Measurements from ENCODE around the gene VPS13A.
"Not testable (repeated sequence)": the region's sequence is repeated elsewhere in the genome, so short reads cannot be mapped to it uniquely, and the experiment has no call there.

VPS13A gene

DNA sequence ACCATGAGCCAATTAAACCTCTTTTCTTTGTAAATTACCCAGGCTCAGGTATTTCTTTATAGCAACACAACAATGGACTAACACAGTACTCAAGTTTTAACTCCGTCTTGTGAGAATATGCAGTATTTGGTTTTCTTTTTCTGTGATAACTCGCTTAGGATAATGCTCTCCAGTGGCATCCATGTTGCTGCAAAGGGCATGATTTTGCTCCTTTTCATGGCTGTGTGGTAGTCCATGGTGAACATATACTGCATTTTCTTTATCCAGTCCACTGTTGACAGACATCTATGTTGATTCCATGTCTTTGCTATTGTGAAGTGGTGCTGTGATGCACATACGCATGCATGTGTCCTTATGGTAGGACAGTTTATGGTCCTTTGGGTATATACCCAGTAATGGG lies 10.9 kb downstream of the VPS13A start:
- no peak for DNase-seq (ENCODE audit: low spot score)

DNA sequence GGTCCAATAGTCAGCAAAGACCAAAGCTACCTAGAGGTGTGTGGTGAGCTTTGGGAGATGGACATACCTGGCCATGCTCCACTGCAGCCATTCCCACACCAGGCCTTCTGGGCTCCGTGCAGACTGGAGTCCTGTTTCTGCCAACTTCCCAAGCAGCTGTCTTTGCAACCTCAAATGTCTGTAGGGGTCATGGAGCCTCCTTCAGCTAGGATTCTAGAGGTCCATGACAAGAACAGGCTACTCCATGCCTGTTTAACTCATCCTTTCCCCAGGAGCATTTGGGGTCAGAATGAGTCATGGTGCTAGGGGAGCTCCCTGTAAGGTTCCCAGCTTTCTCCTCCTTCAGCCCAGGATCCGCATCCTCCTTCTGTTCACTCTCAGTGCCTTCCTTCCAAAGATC lies 17.1 kb downstream of the VPS13A start:
- no peak for DNase-seq (ENCODE audit: low spot score)

DNA sequence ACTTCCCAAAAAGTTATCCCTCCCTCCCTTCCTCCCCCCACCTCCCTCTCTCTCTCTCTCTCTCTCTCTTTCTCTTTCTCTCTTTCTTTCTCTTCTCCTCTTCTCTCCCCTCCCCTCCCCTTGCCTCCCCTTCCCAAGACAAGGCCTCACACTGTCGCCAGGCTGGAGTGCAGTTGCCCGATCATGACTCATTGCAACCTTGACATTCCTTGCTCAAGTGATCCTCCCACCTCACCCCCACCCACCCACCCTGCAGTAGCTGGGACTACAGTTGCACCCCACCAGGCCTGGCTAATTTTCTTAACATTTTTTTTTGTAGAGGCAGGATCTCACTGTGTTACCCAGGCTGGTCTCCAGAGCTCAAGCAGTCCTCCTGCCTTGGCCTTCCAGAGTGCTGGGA lies 32.8 kb downstream of the VPS13A start:
- DNase-seq (ENCODE audit: low spot score) = no peak

DNA sequence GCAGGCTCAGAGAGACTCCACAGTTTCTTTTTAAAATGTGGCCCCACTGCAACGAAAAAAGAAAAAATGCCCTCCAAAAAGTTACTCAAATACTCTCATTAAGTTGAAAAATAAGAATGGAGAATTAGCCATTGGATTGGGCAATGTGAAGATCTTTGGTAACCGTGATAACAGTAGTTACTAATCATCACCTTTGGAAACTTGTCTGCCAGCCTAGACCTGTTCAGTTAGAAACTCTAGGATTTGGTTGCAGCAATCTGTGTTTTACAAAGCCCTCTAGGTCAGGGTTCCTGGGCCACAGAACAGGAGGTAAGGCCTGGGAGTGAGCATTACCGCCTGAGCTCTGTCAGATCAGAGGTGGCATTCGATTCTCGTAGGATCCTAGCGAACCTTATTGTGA lies 34.2 kb downstream of the VPS13A start:
- DNase-seq (ENCODE audit: low spot score) = no peak

- DNase-seq (ENCODE audit: low spot score) = no peak
Measured at GRCh38 chr9:77212801-77213200, 35.5 kb downstream of the VPS13A start.

DNA sequence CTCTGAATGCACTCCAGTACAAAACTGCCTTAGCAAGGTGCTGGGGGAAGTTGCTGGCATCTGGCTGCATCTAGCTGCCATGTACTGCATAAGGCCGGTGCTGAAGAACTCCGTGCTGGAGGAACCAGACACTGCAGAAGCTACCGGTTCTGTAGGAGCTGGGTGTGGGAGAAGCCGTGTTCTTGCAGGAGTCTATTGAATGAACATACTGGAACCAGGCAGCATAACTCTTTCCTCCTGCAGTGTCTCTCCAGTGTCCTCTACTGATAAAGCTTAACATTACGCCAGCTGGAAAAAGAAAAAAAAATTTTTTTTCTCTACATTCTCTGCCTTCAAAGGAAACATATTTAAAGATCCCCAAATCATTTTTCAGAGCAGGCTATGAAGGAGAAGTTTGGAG lies 38.5 kb downstream of the VPS13A start:
- DNase-seq (ENCODE audit: low spot score) = no peak

GRCh38 chr9:77218612-77219011 lies 41.3 kb downstream of the VPS13A start:
- DNase-seq (ENCODE audit: low spot score) = no peak

DNA sequence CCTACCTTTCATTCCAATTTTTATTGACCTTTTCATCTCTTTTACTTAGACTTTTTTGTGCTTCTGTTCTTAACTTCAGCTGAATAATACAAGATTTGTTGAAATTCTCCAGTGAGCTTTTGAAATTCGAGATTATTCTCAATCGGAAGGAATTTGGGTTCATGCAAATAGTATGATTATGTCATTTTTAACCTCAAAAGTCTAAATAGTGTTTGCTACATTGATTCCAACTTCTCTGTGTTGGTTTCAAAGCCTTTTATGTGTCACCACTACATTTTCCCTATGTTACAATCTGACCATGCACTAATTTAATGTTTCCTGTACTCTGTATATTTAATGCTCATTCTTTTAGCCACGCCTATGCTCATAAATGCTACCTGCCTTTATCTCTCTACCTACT lies 44.1 kb downstream of the VPS13A start:
- DNase-seq (ENCODE audit: low spot score) = no peak

DNA sequence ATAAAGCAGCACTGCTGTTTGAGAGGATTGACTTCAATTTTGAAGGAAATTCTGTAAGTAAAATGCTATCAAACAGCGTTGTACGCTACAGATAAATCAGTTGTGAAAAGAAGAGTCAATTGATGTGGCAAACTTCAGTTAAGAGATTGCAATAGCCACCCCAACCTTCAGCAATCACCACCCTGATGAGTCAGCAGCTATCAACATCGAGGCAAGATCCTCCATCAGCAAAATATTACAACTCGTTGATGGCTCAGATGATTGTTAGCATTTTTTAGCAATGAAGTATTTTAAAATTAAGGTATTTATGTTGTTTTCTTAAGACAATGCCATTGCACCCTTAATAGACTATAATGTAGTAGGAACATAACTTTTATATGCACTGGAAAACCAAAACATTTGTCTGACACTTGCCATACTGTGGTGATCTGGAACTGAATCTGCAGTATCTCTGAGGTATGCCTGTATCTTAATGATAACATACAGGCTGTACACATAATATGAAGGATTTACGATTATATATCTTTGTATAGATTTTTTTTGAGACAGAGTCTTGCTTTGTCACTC lies 47.5 kb downstream of the VPS13A start:
- no peak for DNase-seq (ENCODE audit: low spot score)

DNA sequence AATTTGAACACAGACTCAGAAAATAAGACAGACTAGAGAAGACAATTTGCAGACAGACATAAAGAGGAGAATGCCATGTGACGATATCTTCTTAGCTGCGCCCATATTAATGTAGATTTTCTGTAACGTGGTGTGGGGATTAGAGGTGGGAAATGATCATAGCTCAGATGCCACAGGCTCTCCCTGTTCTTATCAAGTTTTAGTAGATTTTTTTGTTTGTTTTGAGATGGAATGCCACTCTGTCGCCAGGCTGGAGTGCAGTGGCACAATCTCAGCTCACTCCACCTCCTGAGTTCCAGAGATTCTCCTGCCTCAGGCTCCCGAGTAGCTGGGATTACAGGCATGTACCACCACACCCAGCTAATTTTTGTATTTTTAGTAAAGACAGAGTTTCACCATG lies 59.4 kb downstream of the VPS13A start:
- DNase-seq (ENCODE audit: low spot score) = no peak

DNA sequence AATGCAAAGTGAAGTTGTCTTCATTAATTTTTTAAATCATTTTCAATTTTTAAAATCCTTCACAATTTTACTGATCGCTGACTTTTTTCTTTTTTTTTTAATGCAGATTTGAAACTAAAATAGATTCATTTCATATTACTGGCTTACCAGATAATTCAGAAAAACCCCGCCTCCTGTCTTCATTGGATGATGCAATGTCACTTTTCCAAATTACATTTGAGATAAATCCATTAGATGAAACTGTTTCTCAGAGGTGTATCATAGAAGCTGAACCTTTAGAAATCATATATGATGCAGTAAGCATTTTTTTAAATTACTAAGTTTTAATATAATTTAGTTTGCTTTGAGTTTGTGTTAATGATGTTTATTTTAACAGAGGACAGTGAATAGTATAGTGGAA lies 60.6 kb downstream of the VPS13A start:
- DNase-seq (ENCODE audit: low spot score) = no peak

DNA sequence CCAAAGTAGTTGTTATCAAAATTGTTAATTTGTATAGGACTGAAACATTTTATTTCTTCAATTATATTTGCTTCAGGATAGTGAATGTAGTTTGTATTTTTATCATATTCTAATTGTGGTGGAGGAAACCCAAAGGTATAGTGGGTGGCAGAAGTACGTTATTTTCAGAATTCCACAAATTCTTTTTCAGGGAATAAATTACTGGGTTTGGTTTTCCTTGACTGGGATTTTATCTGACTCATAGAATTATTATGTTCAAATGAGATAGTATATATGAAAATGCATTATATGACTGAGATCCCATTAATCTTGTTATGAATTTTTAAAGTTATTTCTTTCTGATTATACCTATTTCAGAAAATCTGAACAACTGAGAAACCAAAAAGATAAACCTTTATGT lies 73.7 kb downstream of the VPS13A start:
- DNase-seq (ENCODE audit: low spot score) = no peak

DNA sequence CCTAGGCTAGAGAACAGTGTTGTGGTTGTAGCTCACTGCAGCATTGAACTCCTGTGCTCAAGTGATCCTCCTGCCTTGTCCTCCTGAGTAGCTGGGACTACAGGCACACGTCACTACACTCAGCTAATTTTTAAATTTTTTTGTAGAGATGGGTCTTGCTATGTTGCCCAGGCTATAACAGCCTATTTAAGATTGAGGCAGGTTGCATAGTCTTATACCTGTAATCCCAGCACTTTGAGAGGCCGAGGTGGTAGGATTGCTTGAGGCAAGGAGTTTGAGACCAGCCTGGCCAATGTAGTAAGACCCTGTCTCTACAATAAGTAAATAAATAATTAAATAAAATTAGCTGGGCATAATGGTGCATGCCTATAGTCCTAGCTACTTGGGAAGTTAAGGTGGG lies 79.9 kb downstream of the VPS13A start:
- DNase-seq (ENCODE audit: low spot score) = no peak

- DNase-seq (ENCODE audit: low spot score) = no peak
Measured at GRCh38 chr9:77261605-77262004, 84.3 kb downstream of the VPS13A start.

DNA sequence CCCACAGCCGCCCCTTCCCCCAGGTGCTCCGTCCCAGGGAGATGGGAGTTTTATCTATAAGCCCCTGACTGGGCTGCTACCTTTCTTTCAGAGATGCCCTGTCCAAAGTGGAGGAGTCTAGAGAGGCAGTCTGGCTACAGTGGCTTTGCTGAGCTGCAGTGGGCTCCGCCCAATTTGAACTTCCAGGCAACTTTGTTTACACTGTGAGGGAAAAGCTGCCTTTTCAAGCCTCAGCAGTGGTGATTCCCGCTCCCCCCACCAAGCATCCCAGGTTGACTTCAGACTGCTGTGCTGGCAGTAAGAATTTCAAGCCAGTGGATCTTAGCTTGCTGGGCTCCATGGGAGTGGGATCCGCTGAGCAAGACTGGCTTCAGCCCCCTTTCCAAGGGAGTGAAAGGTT lies 90.4 kb downstream of the VPS13A start:
- not testable (repeated sequence) for DNase-seq (ENCODE audit: low spot score)

DNA sequence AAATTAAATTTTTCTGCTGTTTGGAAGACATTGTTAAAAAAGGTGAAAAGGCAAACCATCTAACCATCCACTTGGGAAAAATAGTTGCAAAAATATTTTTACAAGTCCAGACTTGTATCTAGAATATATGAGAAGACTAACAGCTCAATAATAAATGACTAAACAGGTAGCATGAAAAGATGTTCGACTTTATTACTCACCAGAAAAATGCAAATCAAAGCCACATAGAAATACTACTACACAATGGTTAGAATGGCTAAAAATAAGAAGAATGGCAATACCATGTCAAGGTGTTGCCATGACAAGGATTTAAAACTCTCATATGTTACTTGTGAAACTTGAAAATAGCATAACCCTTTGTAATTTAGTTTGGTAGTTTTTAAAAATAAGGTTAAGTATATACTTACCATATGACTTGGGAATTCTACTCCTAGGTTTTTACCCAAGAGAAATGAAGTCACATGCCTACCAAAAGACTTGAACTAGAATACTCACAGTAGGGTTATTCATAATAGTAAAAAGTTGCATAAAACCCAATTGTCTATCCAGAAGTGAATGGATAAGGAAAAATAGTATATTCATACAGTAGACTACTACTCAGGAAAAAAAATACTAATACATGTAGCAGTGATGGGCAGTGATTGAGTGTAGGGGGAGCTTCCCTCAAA lies 93.8 kb downstream of the VPS13A start:
- DNase-seq (ENCODE audit: low spot score) = no peak

- no peak for DNase-seq (ENCODE audit: low spot score)
Measured at GRCh38 chr9:77276799-77277198, 99.5 kb downstream of the VPS13A start.

DNA sequence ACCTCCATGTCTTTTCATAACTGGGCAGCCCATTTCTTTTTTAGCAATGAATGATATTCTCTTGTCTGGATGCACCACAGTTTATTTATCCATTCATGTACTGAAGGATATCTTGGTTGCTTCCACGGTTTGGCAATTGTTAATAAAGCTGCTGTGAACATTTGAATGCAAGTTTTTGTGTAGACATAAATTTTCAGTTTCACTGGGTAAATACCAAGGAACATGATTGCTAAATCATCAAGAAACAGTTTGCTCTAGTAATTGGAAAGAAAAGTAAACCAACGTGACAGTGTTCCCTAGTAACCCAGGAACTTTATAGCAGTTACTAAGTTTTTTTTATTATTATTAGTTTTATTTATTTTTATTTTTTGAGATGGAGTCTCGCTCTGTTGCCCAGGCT lies 100.4 kb downstream of the VPS13A start:
- DNase-seq (ENCODE audit: low spot score) = no peak

- DNase-seq (ENCODE audit: low spot score) = no peak
Measured at GRCh38 chr9:77283991-77284390, 106.7 kb downstream of the VPS13A start.

DNA sequence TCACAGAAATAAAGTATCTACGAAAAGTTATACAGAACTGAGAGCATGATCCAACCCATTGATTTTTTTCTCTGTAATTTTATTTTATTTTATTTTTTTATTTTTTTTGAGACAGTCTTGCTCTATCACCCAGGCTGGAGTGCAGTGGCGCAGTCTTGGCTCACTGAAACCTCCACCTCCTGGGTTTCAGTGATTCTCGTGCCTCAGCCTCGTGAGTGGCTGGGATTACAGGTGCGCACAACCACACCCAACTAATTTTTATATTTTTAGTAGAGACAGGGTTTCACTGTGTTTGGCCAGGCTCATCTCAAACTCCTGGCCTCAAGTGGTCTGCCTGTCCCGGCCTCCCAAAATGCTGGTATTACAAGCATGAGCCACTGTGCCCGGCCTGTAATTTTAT lies 107.3 kb downstream of the VPS13A start:
- no peak for DNase-seq (ENCODE audit: low spot score)

- no peak for DNase-seq (ENCODE audit: low spot score)
Measured at GRCh38 chr9:77290373-77290772, 113.0 kb downstream of the VPS13A start.

- DNase-seq (ENCODE audit: low spot score) = peak; percentile 11
Measured at GRCh38 chr9:77291714-77292113, 114.4 kb downstream of the VPS13A start.

GRCh38 chr9:77293949-77294348 lies 116.6 kb downstream of the VPS13A start:
- DNase-seq (ENCODE audit: low spot score) = no peak

- no peak for DNase-seq (ENCODE audit: low spot score)
Measured at GRCh38 chr9:77304543-77304942, 127.2 kb downstream of the VPS13A start.
